H9 (cell line): ENCODE results near the gene CDKAL1. TPM values are rescaled to one million over a fixed set of nuclear protein-coding genes. Genes with fewer than 3 reads are reported as not detected.

Experiments
- DNase-seq: peaks from one replicate; pipeline ENCODE4 v3.0.0-alpha.2; 2017
- H2AFZ ChIP-seq: one replicate; pipeline ENCODE4 v1.6.1; 2013; ENCODE audit warnings: mild to moderate bottlenecking, low read length, control low read depth, moderate library complexity
- H2AK5ac ChIP-seq: 2 replicates; pipeline ENCODE4 v1.6.1; 2013; ENCODE audit warnings: low read length, control low read depth, mixed read lengths; ENCODE audit not compliant: insufficient read length
- H2BK120ac ChIP-seq: one replicate; pipeline ENCODE4 v1.6.1; 2013; ENCODE audit warnings: low read depth, mild to moderate bottlenecking, low read length, control low read depth, inconsistent platforms; ENCODE audit not compliant: poor library complexity, severe bottlenecking
- H2BK12ac ChIP-seq: 2 replicates; pipeline ENCODE4 v1.6.1; 2013; ENCODE audit warnings: low read length, control low read depth, mixed read lengths, low read depth; ENCODE audit not compliant: insufficient read length
- H2BK15ac ChIP-seq: 2 replicates; pipeline ENCODE4 v1.6.1; 2013; ENCODE audit warnings: low read depth, low read length, control low read depth
- H2BK20ac ChIP-seq: one replicate; pipeline ENCODE4 v1.6.1; 2013; ENCODE audit warnings: low read depth, mild to moderate bottlenecking, low read length, control low read depth, inconsistent platforms; ENCODE audit not compliant: poor library complexity, severe bottlenecking
- H2BK5ac ChIP-seq: 2 replicates; pipeline ENCODE4 v1.6.1; 2013; ENCODE audit warnings: low read length, control low read depth, mixed read lengths; ENCODE audit not compliant: insufficient read length
- H3K14ac ChIP-seq: 2 replicates; pipeline ENCODE4 v1.6.1; 2013; ENCODE audit warnings: low read length, control low read depth; ENCODE audit not compliant: insufficient read depth
- H3K18ac ChIP-seq: 2 replicates; pipeline ENCODE4 v1.6.1; 2013; ENCODE audit warnings: low read depth, mild to moderate bottlenecking, mixed read lengths, low read length, control low read depth; ENCODE audit not compliant: insufficient read length
- H3K23ac ChIP-seq: 2 replicates; pipeline ENCODE4 v1.6.1; 2013; ENCODE audit warnings: low read length, control low read depth, mixed read lengths, low read depth; ENCODE audit not compliant: insufficient read length
- H3K23me2 ChIP-seq: 2 replicates; pipeline ENCODE4 v1.6.1; 2013; ENCODE audit warnings: low read depth, mild to moderate bottlenecking, mixed read lengths, low read length, control low read depth; ENCODE audit not compliant: insufficient read length, poor library complexity, severe bottlenecking
- H3K27ac ChIP-seq: 2 replicates; pipeline ENCODE4 v1.5.1; 2013; ENCODE audit warnings: low read length, control low read depth, mixed read lengths, low read depth; ENCODE audit not compliant: insufficient read length
- H3K27me3 ChIP-seq: 2 replicates; pipeline ENCODE4 v1.6.1; 2013; ENCODE audit warnings: low read length, control low read depth, inconsistent platforms; ENCODE audit not compliant: insufficient read depth
- H3K4ac ChIP-seq: 2 replicates; pipeline ENCODE4 v1.6.1; 2013; ENCODE audit warnings: low read depth, mild to moderate bottlenecking, control low read depth, inconsistent platforms, low read length, moderate library complexity
- H3K4me1 ChIP-seq: 2 replicates; pipeline ENCODE4 v1.6.1; 2013; ENCODE audit warnings: low read length, control low read depth, inconsistent platforms; ENCODE audit not compliant: insufficient read depth
- H3K4me2 ChIP-seq: 2 replicates; pipeline ENCODE4 v1.6.1; 2013; ENCODE audit warnings: low read length, control low read depth, mixed read lengths; ENCODE audit not compliant: insufficient read length, insufficient read depth
- H3K56ac ChIP-seq: 2 replicates; pipeline ENCODE4 v1.6.1; 2013; ENCODE audit warnings: low read depth, mild to moderate bottlenecking, mixed read lengths, low read length, control low read depth; ENCODE audit not compliant: insufficient read length
- H3K79me1 ChIP-seq: 2 replicates; pipeline ENCODE4 v1.6.1; 2013; ENCODE audit warnings: low read depth, mild to moderate bottlenecking, moderate library complexity, low read length, control low read depth, inconsistent platforms; ENCODE audit not compliant: insufficient read depth, poor library complexity, severe bottlenecking
- H3K79me2 ChIP-seq: 2 replicates; pipeline ENCODE4 v1.6.1; 2013; ENCODE audit warnings: low read length, control low read depth, inconsistent platforms; ENCODE audit not compliant: insufficient read depth
- H3K9ac ChIP-seq: 2 replicates; pipeline ENCODE4 v1.6.1; 2013; ENCODE audit warnings: low read length, control low read depth, mixed read lengths; ENCODE audit not compliant: insufficient read length; ENCODE audit errors: extremely low read depth
- H3K9me3 ChIP-seq: one replicate; pipeline ENCODE4 v1.6.1; 2013; ENCODE audit warnings: low read depth, low read length, inconsistent platforms; ENCODE audit not compliant: control insufficient read depth
- H3T11ph ChIP-seq: one replicate; pipeline ENCODE4 v1.6.1; 2013; ENCODE audit warnings: mild to moderate bottlenecking, low read length, control low read depth, inconsistent platforms
- H4K20me1 ChIP-seq: one replicate; pipeline ENCODE4 v1.6.1; 2013; ENCODE audit not compliant: control insufficient read depth, insufficient read length, insufficient read depth
- H4K5ac ChIP-seq: 2 replicates; pipeline ENCODE4 v1.6.1; 2013; ENCODE audit warnings: low read depth, mild to moderate bottlenecking, mixed read lengths, low read length, control low read depth; ENCODE audit not compliant: insufficient read length
- H4K8ac ChIP-seq: replicated peaks from 2 replicates; pipeline ENCODE4 v1.6.1; 2013; ENCODE audit warnings: low read length, control low read depth, mixed read lengths, low read depth; ENCODE audit not compliant: insufficient read length
- H4K91ac ChIP-seq: 2 replicates; pipeline ENCODE4 v1.6.1; 2013; ENCODE audit warnings: low read depth, mild to moderate bottlenecking, moderate library complexity, mixed read lengths, low read length, control low read depth; ENCODE audit not compliant: insufficient read length
- H3K27ac Mint-ChIP-seq, 3 experiments: 2 replicates in 2 of 3; 3 replicates in 1 of 3; pipeline ENCODE4 v1.8.0; 2020 to 2021; ENCODE audit warnings: mixed read lengths in 3 of 3, mild to moderate bottlenecking in 1 of 3, moderate library complexity in 1 of 3
- H3K27me3 Mint-ChIP-seq: 2 replicates; pipeline ENCODE4 v1.8.0; 2021; ENCODE audit warnings: low read depth, mild to moderate bottlenecking, moderate library complexity, mixed read lengths
- H3K36me3 Mint-ChIP-seq, 3 experiments: 2 replicates in 2 of 3; 3 replicates in 1 of 3; pipeline ENCODE4 v1.8.0; 2020 to 2021; ENCODE audit warnings: low read depth in 3 of 3, mixed read lengths in 3 of 3; ENCODE audit not compliant: insufficient read depth in 1 of 3
- H3K4me1 Mint-ChIP-seq, 2 experiments: 2 replicates each; pipeline ENCODE4 v1.8.0; 2020; ENCODE audit warnings: mixed read lengths in 2 of 2
- H3K4me3 Mint-ChIP-seq, 2 experiments: 2 replicates in 1 of 2; 3 replicates in 1 of 2; pipeline ENCODE4 v1.8.0; 2020 to 2021; ENCODE audit warnings: mild to moderate bottlenecking in 2 of 2, mixed read lengths in 2 of 2, moderate library complexity in 1 of 2
- H3K9me3 Mint-ChIP-seq, 2 experiments: 2 replicates in 1 of 2; 3 replicates in 1 of 2; pipeline ENCODE4 v1.8.0; 2020; ENCODE audit warnings: mild to moderate bottlenecking in 2 of 2, mixed read lengths in 2 of 2, moderate library complexity in 1 of 2
- CTCF ChIP-seq: fragments of 200-600 bp; sonication (generic); conservative IDR thresholded peaks from 3 replicates; pipeline ENCODE4 v1.8.0; 2021; ENCODE audit warnings: antibody characterized with exemption, mild to moderate bottlenecking
- WGBS: extraction: QIAGEN DNeasy Blood & Tissue Kit; methylation state at CpG from one replicate; pipeline ENCODE4 v1.1.7; 2013; ENCODE audit warnings: missing lambda C conversion rate, low lambda C conversion rate, mixed read lengths; ENCODE audit not compliant: insufficient read length; ENCODE audit errors: extremely low coverage; 5-methylcytosine and 5-hydroxymethylcytosine counted together
- total RNA-seq: library from RNA; stranded (reverse); gene quantifications from 2 replicates; pipeline ENCODE4 v1.2.1, GENCODE V29; 2021

The CDKAL1 gene
- total RNA-seq, 1 experiment from 2014 or later = 23.0 TPM

DNA sequence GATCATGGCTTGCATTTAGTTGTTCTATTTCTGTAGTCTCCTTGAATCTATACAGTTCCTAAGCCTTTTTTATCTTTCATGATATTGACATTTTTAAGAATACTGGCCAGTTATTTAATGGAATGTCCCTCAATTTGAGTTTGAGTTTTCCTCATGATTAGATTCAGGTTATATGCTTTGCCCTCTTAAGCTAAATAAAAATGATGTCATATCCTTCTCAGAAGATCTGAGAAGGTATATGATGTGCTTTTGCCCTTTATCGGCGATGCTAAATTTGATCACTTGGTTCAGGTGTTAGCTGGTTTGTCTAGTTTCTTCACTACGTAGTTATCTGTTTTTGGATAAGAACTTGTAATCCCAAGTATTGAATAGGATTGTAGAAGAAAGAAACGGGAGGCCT, 549.5 kb downstream of the CDKAL1 start:
- Histone ChIP-seq H4K91ac (no peak overlapping the region), H3K4me2 (no peak overlapping the region)
- no CpG with 5 or more reads among the region's 4 CpGs for WGBS

More for the DNA sequence above, 549.5 kb downstream of the CDKAL1 start:
- peaks cover 3% of the 10 kb centered on the region in 2 experiments for H3K4me1 Mint-ChIP-seq
- H3K4me3 Mint-ChIP-seq = no peak overlapping the region
- no peak overlapping the region for H2AK5ac ChIP-seq
- H2BK15ac ChIP-seq = no peak overlapping the region
- H4K5ac ChIP-seq = no peak overlapping the region
- TF ChIP-seq CTCF = no peak
- H2AFZ ChIP-seq = no peak overlapping the region
- no peaks in the 10 kb centered on the region for H3K9me3 Mint-ChIP-seq
- no peak overlapping the region for H2BK20ac ChIP-seq
- H4K20me1 ChIP-seq = no peaks in the 10 kb centered on the region
- no peak overlapping the region for H3K14ac ChIP-seq
- no peak overlapping the region for H3K56ac ChIP-seq
- no peak overlapping the region for H3K9ac ChIP-seq
- DNase-seq = no peak
- no peak overlapping the region for H3K27ac Mint-ChIP-seq
- H3K79me1 ChIP-seq = no peaks in the 10 kb centered on the region
- no peak overlapping the region for H2BK5ac ChIP-seq
- H3K36me3 Mint-ChIP-seq = no peaks in the 10 kb centered on the region; a peak in 1 of 7 replicates
- H3K27ac ChIP-seq = no peak overlapping the region
- peaks cover under 1% of the 10 kb centered on the region; the same call in 1 of the 2 replicates for H3K4me1 ChIP-seq
- H3K23me2 ChIP-seq = no peaks in the 10 kb centered on the region
- H2BK12ac ChIP-seq = no peak overlapping the region
- H3K4ac ChIP-seq = no peak overlapping the region
- no peaks in the 10 kb centered on the region for H3K27me3 ChIP-seq
- H2BK120ac ChIP-seq = no peak overlapping the region
- H3K27me3 Mint-ChIP-seq = no peaks in the 10 kb centered on the region; the same call in 1 of the 2 replicates
- no peak overlapping the region for H4K8ac ChIP-seq
- no peaks in the 10 kb centered on the region for H3K9me3 ChIP-seq
- H3T11ph ChIP-seq = no peak overlapping the region
- H3K79me2 ChIP-seq = no peaks in the 10 kb centered on the region
- H3K18ac ChIP-seq = no peak overlapping the region
- no peak overlapping the region for H3K23ac ChIP-seq
